ENCODE measurements around the gene RFC4. TPM values are rescaled to one million over a fixed set of nuclear protein-coding genes. Genes with fewer than 3 reads are reported as not detected.

The RFC4 gene
- total and polyA plus RNA-seq, 2 of the 8 experiments (the other 6 are each of a cell fraction or from before 2014, with no cell fraction given), result 21.8 to 86.9 TPM

DNA sequence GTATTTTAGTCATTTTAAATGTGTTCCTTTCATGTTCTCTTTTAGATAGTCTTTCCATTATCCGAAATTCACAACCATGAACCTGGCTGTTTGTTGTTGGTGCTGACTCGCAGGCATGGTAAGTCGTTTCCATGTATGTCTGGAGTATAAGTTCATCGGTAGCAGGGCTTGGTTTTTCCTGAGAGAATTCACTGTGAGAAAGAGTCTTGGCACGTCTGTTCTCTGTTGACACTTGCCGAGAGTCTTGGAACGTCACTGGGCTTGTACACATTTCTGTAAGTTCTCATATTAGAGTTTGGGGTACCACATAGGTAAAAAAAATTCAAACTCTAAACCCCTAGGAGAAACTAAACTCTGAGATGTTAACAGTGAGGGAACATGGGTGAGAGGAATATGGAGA lies 52.3 kb downstream of the RFC4 start:
- no peak overlapping the region for H4K5ac ChIP-seq (ENCODE audit: insufficient read length, low read depth, low read length)
- H3K4me1 ChIP-seq (replicated peaks in 1 of 4; ENCODE audit: control insufficient read depth in 3 of 4, insufficient read depth in 4 of 4, low read length in 3 of 4), result peaks cover 0 to 2% (median 0%) of the 10 kb centered on the region in 4 experiments; a peak in 3 of 7 replicates
- H2AFZ ChIP-seq (ENCODE audit: low read length), result no peak overlapping the region
- no peaks in the 10 kb centered on the region for H4K20me1 ChIP-seq (replicated peaks in 1 of 2; ENCODE audit: control insufficient read depth in 1 of 2, insufficient read depth in 2 of 2, low read length in 2 of 2)
- no peak overlapping the region for H4K8ac ChIP-seq (ENCODE audit: extremely low read depth, insufficient read depth, low read length)
- no peaks in the 10 kb centered on the region for H3K9me3 ChIP-seq (ENCODE audit: insufficient read depth in 2 of 2, low read depth in 1 of 2, low read length in 1 of 2)
- no peak overlapping the region for H3K4me3 ChIP-seq (ENCODE audit: extremely low read depth in 1 of 4, insufficient read depth in 2 of 4, low read depth in 3 of 4, low read length in 4 of 4)
- H2AK5ac ChIP-seq (ENCODE audit: low read depth, low read length), result peak overlapping the region; percentile 53; the same call in 1 of the 2 replicates
- no peak overlapping the region for H3K9ac ChIP-seq (replicated peaks in 1 of 4; ENCODE audit: extremely low read depth in 1 of 4, low read depth in 3 of 4, low read length in 3 of 4)
- H3K27me3 ChIP-seq (replicated peaks in 1 of 4; ENCODE audit: control insufficient read depth in 3 of 4, extremely low read depth in 1 of 4, insufficient read depth in 3 of 4, low read length in 3 of 4), result no peaks in the 10 kb centered on the region
- no peaks in the 10 kb centered on the region for H3K79me2 ChIP-seq (ENCODE audit: control insufficient read depth in 1 of 2, insufficient read depth in 2 of 2, low read length in 2 of 2)
- no peak overlapping the region for H2BK5ac ChIP-seq (ENCODE audit: low read depth, low read length)
- CTCF ChIA-PET (ENCODE audit: partially characterized antibody), result interaction anchor here (0.8 to 13.6 kb wide), 10 partner anchors 7 to 167 kb away, joined by 3 to 229 read pairs (median 4); partner anchors contain the start of gene AHSG
- no peak for DNase-seq (ENCODE audit: low read depth in 1 of 2, low spot score in 2 of 2)
- no peak overlapping the region for H4K91ac ChIP-seq (replicated peaks; ENCODE audit: insufficient read length, low read length)
- no peak overlapping the region for H2BK120ac ChIP-seq (replicated peaks; ENCODE audit: low read depth, low read length)
- no peak overlapping the region for H3K56ac ChIP-seq (replicated peaks; ENCODE audit: insufficient read length, low read depth, low read length)
- H3K36me3 ChIP-seq (ENCODE audit: control insufficient read depth in 2 of 4, insufficient read depth in 4 of 4, low read length in 3 of 4), result no peaks in the 10 kb centered on the region
- no peak overlapping the region for H3K27ac ChIP-seq (ENCODE audit: low read depth, low read length)
- H3K4me2 ChIP-seq (ENCODE audit: insufficient read depth in 1 of 2, low read depth in 2 of 2, low read length in 2 of 2), result no peak overlapping the region
- no peak overlapping the region for H3K4ac ChIP-seq (replicated peaks; ENCODE audit: insufficient read length, low read depth, low read length)
- POLR2A ChIA-PET (ENCODE audit: partially characterized antibody), result interaction anchor here (5.1 kb wide), 1 partner anchor 31 kb away, joined by 38 read pairs; the partner anchor contains the start of gene EIF4A2
- no peak overlapping the region for H3K14ac ChIP-seq (ENCODE audit: insufficient read length)
- FAIRE-seq, result no peak
- H2BK15ac ChIP-seq (ENCODE audit: low read length), result 0 out of 2 replicates have a peak overlapping the region, but pooled peaks have one; percentile 40
- H3K23me2 ChIP-seq (ENCODE audit: low read depth, low read length), result no peaks in the 10 kb centered on the region
- H2BK20ac ChIP-seq (ENCODE audit: low read length), result no peak overlapping the region
- no peaks in the 10 kb centered on the region for H3K79me1 ChIP-seq (ENCODE audit: low read depth, low read length)
- H3K18ac ChIP-seq (ENCODE audit: extremely low read depth, low read length), result no peak overlapping the region
- H2BK12ac ChIP-seq (ENCODE audit: low read depth, low read length), result no peak overlapping the region
- no peak overlapping the region for H3K23ac ChIP-seq (ENCODE audit: insufficient read length)
- 83% methylated on average over 7 of the region's 7 CpGs; no CpG with 5 or more reads in 1 of the 2 experiments for WGBS, 2 experiments (ENCODE audit: extremely low coverage in 1 of 2, insufficient coverage in 1 of 2, insufficient read length in 1 of 2, insufficient replicate concordance in 2 of 2, low coverage in 1 of 2, low lambda C conversion rate in 2 of 2, missing lambda C conversion rate in 1 of 2)
- TF ChIP-seq FOSL1 (IDR thresholded peaks at IDR 0.05; ENCODE audit: insufficient read depth, low read depth, low read length) (no peak), BACH1 (IDR thresholded peaks at IDR 0.05; ENCODE audit: low read length) (no peak), CEBPB (IDR thresholded peaks at IDR 0.05; ENCODE audit: low read depth, low read length) (no peak), NRF1 (IDR thresholded peaks at IDR 0.05; ENCODE audit: low read depth, low read length) (no peak), HDAC6 (IDR thresholded peaks at IDR 0.05; ENCODE audit: low read depth, low read length) (no peak), POU5F1 (IDR thresholded peaks at IDR 0.05; ENCODE audit: low read depth, low read length) (no peak), RNF2 (IDR thresholded peaks at IDR 0.05; ENCODE audit: borderline replicate concordance, low read depth, low read length, missing control alignments, poor library complexity, severe bottlenecking) (no peak), SIN3A (conservative IDR thresholded peaks at IDR 0.05 in 1 of 2, IDR thresholded peaks at IDR 0.05 in 1 of 2; ENCODE audit: low read depth in 1 of 2, low read length in 2 of 2) (no peak)
- TF ChIP-seq, protein P1, sequence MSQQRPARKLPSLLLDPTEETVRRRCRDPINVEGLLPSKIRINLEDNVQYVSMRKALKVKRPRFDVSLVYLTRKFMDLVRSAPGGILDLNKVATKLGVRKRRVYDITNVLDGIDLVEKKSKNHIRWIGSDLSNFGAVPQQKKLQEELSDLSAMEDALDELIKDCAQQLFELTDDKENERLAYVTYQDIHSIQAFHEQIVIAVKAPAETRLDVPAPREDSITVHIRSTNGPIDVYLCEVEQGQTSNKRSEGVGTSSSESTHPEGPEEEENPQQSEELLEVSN (IDR thresholded peaks at IDR 0.05), result no peak
- TF ChIP-seq, protein P2, sequence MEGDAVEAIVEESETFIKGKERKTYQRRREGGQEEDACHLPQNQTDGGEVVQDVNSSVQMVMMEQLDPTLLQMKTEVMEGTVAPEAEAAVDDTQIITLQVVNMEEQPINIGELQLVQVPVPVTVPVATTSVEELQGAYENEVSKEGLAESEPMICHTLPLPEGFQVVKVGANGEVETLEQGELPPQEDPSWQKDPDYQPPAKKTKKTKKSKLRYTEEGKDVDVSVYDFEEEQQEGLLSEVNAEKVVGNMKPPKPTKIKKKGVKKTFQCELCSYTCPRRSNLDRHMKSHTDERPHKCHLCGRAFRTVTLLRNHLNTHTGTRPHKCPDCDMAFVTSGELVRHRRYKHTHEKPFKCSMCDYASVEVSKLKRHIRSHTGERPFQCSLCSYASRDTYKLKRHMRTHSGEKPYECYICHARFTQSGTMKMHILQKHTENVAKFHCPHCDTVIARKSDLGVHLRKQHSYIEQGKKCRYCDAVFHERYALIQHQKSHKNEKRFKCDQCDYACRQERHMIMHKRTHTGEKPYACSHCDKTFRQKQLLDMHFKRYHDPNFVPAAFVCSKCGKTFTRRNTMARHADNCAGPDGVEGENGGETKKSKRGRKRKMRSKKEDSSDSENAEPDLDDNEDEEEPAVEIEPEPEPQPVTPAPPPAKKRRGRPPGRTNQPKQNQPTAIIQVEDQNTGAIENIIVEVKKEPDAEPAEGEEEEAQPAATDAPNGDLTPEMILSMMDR (IDR thresholded peaks at IDR 0.05; ENCODE audit: control extremely low read depth in 1 of 3, insufficient read depth in 1 of 3, low read depth in 1 of 3, low read length in 3 of 3), result no peak

Data from H1 (cell line).